Activated T-cell treated with anti-CD3 and anti-CD28 coated beads, Interleukin-2, amount 50 U/mL, for 4 hours (primary cell): ENCODE data around the gene ATG4D. TPM values are rescaled to one million over a fixed set of nuclear protein-coding genes. Genes with fewer than 3 reads are reported as not detected.
"Not testable (repeated sequence)": the region's sequence is repeated elsewhere in the genome, so short reads cannot be mapped to it uniquely, and the experiment has no call there.

Experiments used
- ATAC-seq, 2 donors: fragments of 200-7000 bp; cut with Tn5 transposase; one replicate each; pipeline ENCODE4 v1.10.0; 2021
- DNase-seq: peaks from one replicate; pipeline ENCODE4 v3.0.0-alpha.2; 2020
- H3K27me3 Mint-ChIP-seq: one replicate; pipeline ENCODE4 v1.8.0; 2021; ENCODE audit warnings: low read depth, mixed read lengths
- H3K36me3 Mint-ChIP-seq: one replicate; pipeline ENCODE4 v1.8.0; 2022; ENCODE audit warnings: mixed read lengths; ENCODE audit not compliant: insufficient read depth
- H3K4me1 Mint-ChIP-seq: one replicate; pipeline ENCODE4 v1.8.0; 2021; ENCODE audit warnings: low read depth, mixed read lengths
- H3K4me3 Mint-ChIP-seq: one replicate; pipeline ENCODE4 v1.8.0; 2021; ENCODE audit warnings: mild to moderate bottlenecking, moderate library complexity, mixed read lengths
- H3K9me3 Mint-ChIP-seq: one replicate; pipeline ENCODE4 v1.8.0; 2021; ENCODE audit warnings: mixed read lengths
- total RNA-seq, 3 donors: library from RNA; stranded (reverse); gene quantifications; one replicate each; pipeline ENCODE4 v1.2.1, GENCODE V29; 2021

The ATG4D gene
- total RNA-seq, 3 donors from 2014 or later = 36.3 to 47.1 (median 39.9) TPM

- Mint-ChIP-seq H3K4me1 (peaks cover 39% of the 10 kb centered on the region), H3K36me3 (no peaks in the 10 kb centered on the region), H3K27me3 (peaks cover 55% of the 10 kb centered on the region), H3K9me3 (no peaks in the 10 kb centered on the region), H3K4me3 (peak overlapping the region; percentile 72)
- ATAC-seq = peak; percentile 74 to 75
- peak; percentile 25 for DNase-seq
Observed at GRCh38 chr19:10514211-10515145, 29.2 kb upstream of the ATG4D start.

GRCh38 chr19:10516064-10516385 lies 27.7 kb upstream of the ATG4D start:
- peak overlapping the region; percentile 72 for H3K4me3 Mint-ChIP-seq
- H3K36me3 Mint-ChIP-seq = no peaks in the 10 kb centered on the region
- H3K9me3 Mint-ChIP-seq = no peaks in the 10 kb centered on the region
- no peak for DNase-seq
- H3K27me3 Mint-ChIP-seq = peaks cover 63% of the 10 kb centered on the region
- H3K4me1 Mint-ChIP-seq = peaks cover 38% of the 10 kb centered on the region
- ATAC-seq = no peak

GRCh38 chr19:10516671-10517286 lies 26.9 kb upstream of the ATG4D start:
- DNase-seq (no peak), ATAC-seq (no peak)
- H3K9me3 Mint-ChIP-seq = no peaks in the 10 kb centered on the region
- no peaks in the 10 kb centered on the region for H3K36me3 Mint-ChIP-seq
- H3K27me3 Mint-ChIP-seq = peaks cover 62% of the 10 kb centered on the region
- H3K4me3 Mint-ChIP-seq = peak overlapping the region; percentile 72
- peaks cover 38% of the 10 kb centered on the region for H3K4me1 Mint-ChIP-seq

- Mint-ChIP-seq H3K9me3 (no peaks in the 10 kb centered on the region), H3K36me3 (no peaks in the 10 kb centered on the region), H3K4me3 (peak within 1 kb of the TSS; percentile 78), H3K4me1 (peaks cover 38% of the 10 kb centered on the region), H3K27me3 (peaks cover 62% of the 10 kb centered on the region)
- no peak for DNase-seq
- ATAC-seq = peak; percentile 9 to 33
Observed at GRCh38 chr19:10517361-10517759, 26.3 kb upstream of the ATG4D start, which contains the start of gene S1PR5. Gene S1PR5, minus strand, starts transcription at chr19:10517447. Its CDS starts 2,436 bp downstream, at chr19:10515011.

- peak overlapping the region; percentile 78 for H3K4me3 Mint-ChIP-seq
- ATAC-seq (peak; percentile 9 to 14), DNase-seq (no peak)
- H3K27me3 Mint-ChIP-seq = peaks cover 61% of the 10 kb centered on the region
- no peaks in the 10 kb centered on the region for H3K36me3 Mint-ChIP-seq
- H3K4me1 Mint-ChIP-seq = peaks cover 38% of the 10 kb centered on the region
- no peaks in the 10 kb centered on the region for H3K9me3 Mint-ChIP-seq
Observed at GRCh38 chr19:10517760-10518443, 25.8 kb upstream of the ATG4D start.

- no peak for DNase-seq
- H3K4me1 Mint-ChIP-seq = peaks cover 32% of the 10 kb centered on the region
- peak overlapping the region; percentile 78 for H3K4me3 Mint-ChIP-seq
- no peak for ATAC-seq
- no peaks in the 10 kb centered on the region for H3K36me3 Mint-ChIP-seq
- peaks cover 53% of the 10 kb centered on the region for H3K27me3 Mint-ChIP-seq
- no peaks in the 10 kb centered on the region for H3K9me3 Mint-ChIP-seq
Observed at GRCh38 chr19:10518444-10519361, 25.0 kb upstream of the ATG4D start.

GRCh38 chr19:10519421-10519820 lies 24.3 kb upstream of the ATG4D start:
- Mint-ChIP-seq H3K4me1 (peaks cover 30% of the 10 kb centered on the region), H3K27me3 (peaks cover 49% of the 10 kb centered on the region), H3K9me3 (no peaks in the 10 kb centered on the region), H3K36me3 (no peaks in the 10 kb centered on the region), H3K4me3 (peak overlapping the region; percentile 78)
- DNase-seq (no peak), ATAC-seq (no peak)

GRCh38 chr19:10520652-10521318 lies 22.9 kb upstream of the ATG4D start:
- Mint-ChIP-seq H3K4me3 (no peak overlapping the region), H3K36me3 (no peaks in the 10 kb centered on the region), H3K4me1 (peaks cover 28% of the 10 kb centered on the region), H3K27me3 (peaks cover 36% of the 10 kb centered on the region), H3K9me3 (no peaks in the 10 kb centered on the region)
- ATAC-seq = no peak
- no peak for DNase-seq

GRCh38 chr19:10521461-10522171 lies 22.1 kb upstream of the ATG4D start:
- no peak for DNase-seq
- Mint-ChIP-seq H3K27me3 (peaks cover 28% of the 10 kb centered on the region), H3K9me3 (no peaks in the 10 kb centered on the region), H3K4me3 (no peak overlapping the region), H3K4me1 (peaks cover 24% of the 10 kb centered on the region), H3K36me3 (no peaks in the 10 kb centered on the region)
- no peak for ATAC-seq

GRCh38 chr19:10523135-10523636 lies 20.5 kb upstream of the ATG4D start:
- ATAC-seq = no peak
- Mint-ChIP-seq H3K36me3 (no peaks in the 10 kb centered on the region), H3K9me3 (no peaks in the 10 kb centered on the region), H3K4me3 (no peak overlapping the region), H3K4me1 (peaks cover 17% of the 10 kb centered on the region), H3K27me3 (peaks cover 21% of the 10 kb centered on the region)
- DNase-seq = no peak

GRCh38 chr19:10525636-10526035 lies 18.1 kb upstream of the ATG4D start:
- Mint-ChIP-seq H3K9me3 (no peaks in the 10 kb centered on the region), H3K4me1 (no peaks in the 10 kb centered on the region), H3K36me3 (no peaks in the 10 kb centered on the region), H3K27me3 (peaks cover 2% of the 10 kb centered on the region), H3K4me3 (no peak overlapping the region)
- no peak for ATAC-seq
- DNase-seq = no peak

GRCh38 chr19:10526887-10527286 lies 16.8 kb upstream of the ATG4D start:
- ATAC-seq, H3K4me1 Mint-ChIP-seq, H3K36me3 Mint-ChIP-seq, H3K9me3 Mint-ChIP-seq, H3K4me3 Mint-ChIP-seq, H3K27me3 Mint-ChIP-seq, DNase-seq: not testable (repeated sequence)

GRCh38 chr19:10532457-10532856 lies 11.2 kb upstream of the ATG4D start:
- peaks cover 8% of the 10 kb centered on the region for H3K27me3 Mint-ChIP-seq
- no peaks in the 10 kb centered on the region for H3K9me3 Mint-ChIP-seq
- H3K4me1 Mint-ChIP-seq = no peaks in the 10 kb centered on the region
- H3K36me3 Mint-ChIP-seq = no peaks in the 10 kb centered on the region
- H3K4me3 Mint-ChIP-seq = no peak overlapping the region
- ATAC-seq (no peak), DNase-seq (no peak)
